ENCODE data around the gene CCDC134. TPM values are rescaled to one million over a fixed set of nuclear protein-coding genes. Genes with fewer than 3 reads are reported as not detected.

Gene CCDC134
- total RNA-seq, 1 experiment from 2014 or later = 5.7 TPM

Other genes with a start within 250 kb of the CCDC134 start
- 2.8 and 3.5 TPM in 2 replicates for gene CSDC2, start 239.7 kb upstream of the CCDC134 start, total RNA-seq (2014; rRNA removed; shearing (Covaris generic))
- gene PMM1, start 210.8 kb upstream of the CCDC134 start, total RNA-seq (2014; rRNA removed; shearing (Covaris generic)) = 6.9 and 8.9 TPM in 2 replicates
- gene DESI1, start 179.6 kb upstream of the CCDC134 start, total RNA-seq (2014; rRNA removed; shearing (Covaris generic)) = 15.2 and 15.8 TPM in 2 replicates
- gene XRCC6, start 179.4 kb upstream of the CCDC134 start, total RNA-seq (2014; rRNA removed; shearing (Covaris generic)) = 382 and 394 TPM in 2 replicates
- gene SNU13, start 111.8 kb upstream of the CCDC134 start, total RNA-seq (2014; rRNA removed; shearing (Covaris generic)) = 75.4 and 80.5 TPM in 2 replicates
- gene MEI1, start 101.2 kb upstream of the CCDC134 start, total RNA-seq (2014; rRNA removed; shearing (Covaris generic)) = 1.2 and 2.7 TPM in 2 replicates
- 15.8 and 17.7 TPM in 2 replicates for gene SREBF2, start 32.4 kb downstream of the CCDC134 start, total RNA-seq (2014; rRNA removed; shearing (Covaris generic))
- not detected in 2 replicates for gene SHISA8, start 114.4 kb downstream of the CCDC134 start, total RNA-seq (2014; rRNA removed; shearing (Covaris generic))
- 0.03 TPM in 1 of 2 replicates, not detected in the other for gene TNFRSF13C, start 126.1 kb downstream of the CCDC134 start, total RNA-seq (2014; rRNA removed; shearing (Covaris generic))
- 42.4 and 54.8 TPM in 2 replicates for gene CENPM, start 146.5 kb downstream of the CCDC134 start, total RNA-seq (2014; rRNA removed; shearing (Covaris generic))
- gene SEPTIN3, start 168.8 kb downstream of the CCDC134 start, total RNA-seq (2014; rRNA removed; shearing (Covaris generic)) = 7.7 and 8.3 TPM in 2 replicates
- not detected in 2 replicates for gene WBP2NL, start 198.1 kb downstream of the CCDC134 start, total RNA-seq (2014; rRNA removed; shearing (Covaris generic))